Measurements from ENCODE around the gene GATD1. TPM values are rescaled to one million over a fixed set of nuclear protein-coding genes. Genes with fewer than 3 reads are reported as not detected.

Gene GATD1, protein sequence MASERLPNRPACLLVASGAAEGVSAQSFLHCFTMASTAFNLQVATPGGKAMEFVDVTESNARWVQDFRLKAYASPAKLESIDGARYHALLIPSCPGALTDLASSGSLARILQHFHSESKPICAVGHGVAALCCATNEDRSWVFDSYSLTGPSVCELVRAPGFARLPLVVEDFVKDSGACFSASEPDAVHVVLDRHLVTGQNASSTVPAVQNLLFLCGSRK
- 10 to 100 TPM in 2 of 4 donors, 1 to 10 TPM in 2; 3.5 to 10.6 (median 9.4) TPM for total RNA-seq

DNA sequence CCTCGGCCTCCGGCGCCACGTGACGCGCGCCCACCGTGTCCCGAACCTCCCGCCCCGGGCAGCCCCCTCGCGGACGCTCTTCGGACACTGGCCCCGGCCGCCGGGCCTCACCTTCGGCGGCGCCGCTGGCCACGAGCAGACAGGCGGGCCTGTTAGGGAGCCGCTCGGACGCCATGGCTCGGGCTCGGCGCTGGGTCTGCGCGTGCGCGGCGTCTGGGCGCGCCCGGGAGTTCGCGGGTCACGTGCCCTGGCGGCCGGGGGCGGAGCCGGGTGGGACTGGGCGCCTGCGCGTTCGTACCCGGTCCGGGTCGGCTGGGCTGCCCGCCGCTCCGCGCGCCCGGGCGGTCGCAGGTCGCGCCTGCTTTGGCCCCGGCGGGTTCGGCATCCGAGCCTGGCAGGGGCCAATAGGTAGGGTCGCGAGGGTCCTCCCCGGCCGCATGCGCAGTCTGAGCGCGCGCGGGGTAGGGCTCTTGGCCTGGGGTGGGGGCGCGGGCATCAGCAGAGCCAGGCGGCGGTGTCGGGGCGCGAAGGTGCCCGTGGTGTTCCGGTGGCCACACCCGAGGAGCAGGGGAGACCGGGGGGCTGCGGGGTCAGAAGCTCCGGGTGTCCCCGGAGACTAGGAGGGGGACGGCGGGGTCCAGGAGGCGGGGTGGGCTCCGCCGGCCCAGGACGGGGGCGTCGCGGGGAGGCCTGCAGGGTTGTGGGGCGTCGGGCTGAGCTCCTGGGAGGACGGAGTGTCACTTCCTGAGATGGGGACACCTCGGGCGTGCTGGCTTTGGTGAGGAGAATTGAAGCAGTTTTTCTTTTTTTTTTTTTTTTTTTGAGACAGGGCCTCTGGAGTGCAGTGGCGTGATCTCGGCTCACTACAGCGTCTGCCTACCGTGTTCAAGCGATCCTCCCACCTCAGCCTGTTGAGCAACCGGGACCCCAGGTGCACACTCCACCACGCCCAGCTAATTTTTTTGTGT lies at the start of gene GATD1:
Gene GATD1, minus strand, starts transcription at position 200 of the 968 bp plus-strand sequence. Its CDS starts 25 bp downstream, at position 175.
- Histone ChIP-seq H3K36me3 (no peaks in the 10 kb centered on the region), H3K27me3 (no peaks in the 10 kb centered on the region), H3K27ac (peak within 1 kb of the TSS; percentile 84 to 92 (median 89)), H3K4me3 (peak within 1 kb of the TSS; percentile 77 to 98 (median 96)), H3K9me3 (no peaks in the 10 kb centered on the region), H3K4me1 (peaks cover 17 to 29% of the 10 kb centered on the region in 2 donors)
- intact Hi-C loops (cut with DNase I; ENCODE audit: low total_unique reads): loop anchor here (1.0 kb wide), 1 partner anchor 30 kb away; the partner anchor contains the start of gene TALDO1
- in situ Hi-C loops (cut with MboI; ENCODE audit: low sequenced_read_pairs in 4 of 4): no loop called here
- ATAC-seq: peak; percentile 92 to 93
- peak; percentile 86 to 92 for TF ChIP-seq POLR2A (IDR thresholded peaks at IDR 0.05)
- TF ChIP-seq, protein P1, sequence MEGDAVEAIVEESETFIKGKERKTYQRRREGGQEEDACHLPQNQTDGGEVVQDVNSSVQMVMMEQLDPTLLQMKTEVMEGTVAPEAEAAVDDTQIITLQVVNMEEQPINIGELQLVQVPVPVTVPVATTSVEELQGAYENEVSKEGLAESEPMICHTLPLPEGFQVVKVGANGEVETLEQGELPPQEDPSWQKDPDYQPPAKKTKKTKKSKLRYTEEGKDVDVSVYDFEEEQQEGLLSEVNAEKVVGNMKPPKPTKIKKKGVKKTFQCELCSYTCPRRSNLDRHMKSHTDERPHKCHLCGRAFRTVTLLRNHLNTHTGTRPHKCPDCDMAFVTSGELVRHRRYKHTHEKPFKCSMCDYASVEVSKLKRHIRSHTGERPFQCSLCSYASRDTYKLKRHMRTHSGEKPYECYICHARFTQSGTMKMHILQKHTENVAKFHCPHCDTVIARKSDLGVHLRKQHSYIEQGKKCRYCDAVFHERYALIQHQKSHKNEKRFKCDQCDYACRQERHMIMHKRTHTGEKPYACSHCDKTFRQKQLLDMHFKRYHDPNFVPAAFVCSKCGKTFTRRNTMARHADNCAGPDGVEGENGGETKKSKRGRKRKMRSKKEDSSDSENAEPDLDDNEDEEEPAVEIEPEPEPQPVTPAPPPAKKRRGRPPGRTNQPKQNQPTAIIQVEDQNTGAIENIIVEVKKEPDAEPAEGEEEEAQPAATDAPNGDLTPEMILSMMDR (IDR thresholded peaks at IDR 0.05 in 4 of 5, conservative IDR thresholded peaks at IDR 0.05 in 1 of 5): peak in 2 of 5 experiments; percentile 29 to 34
- DNase-seq: peak; percentile 85 to 88

DNA sequence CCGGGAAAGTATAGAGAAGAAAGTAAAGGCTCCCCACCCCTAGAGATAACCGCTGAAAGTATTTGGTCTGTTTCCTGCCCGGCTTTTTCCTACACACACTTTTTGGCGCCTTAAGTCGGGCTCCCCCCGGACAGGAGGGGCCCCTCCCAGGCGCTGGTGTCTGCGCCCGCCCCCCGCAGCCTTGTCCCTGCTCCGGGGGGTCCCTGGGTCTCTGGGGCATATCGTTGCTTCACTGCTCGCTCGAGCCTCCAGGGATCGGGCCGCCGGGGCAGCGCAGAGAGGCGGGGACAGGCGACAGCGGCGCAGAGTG lies 49.5 kb upstream of the GATD1 start:
- no peak for TF ChIP-seq POLR2A (IDR thresholded peaks at IDR 0.05)
- TF ChIP-seq, protein P1 (IDR thresholded peaks at IDR 0.05 in 4 of 5, conservative IDR thresholded peaks at IDR 0.05 in 1 of 5): no peak
- in situ Hi-C loops (cut with MboI; ENCODE audit: low sequenced_read_pairs in 4 of 4) (no loop called here), intact Hi-C loops (cut with DNase I; ENCODE audit: low total_unique reads) (no loop called here)
- no peaks in the 10 kb centered on the region for H3K9me3 ChIP-seq
- H3K27ac ChIP-seq: peak overlapping the region; percentile 15 to 75 (median 68)
- peak overlapping the region; percentile 28 to 51 (median 46) for H3K4me3 ChIP-seq
- peaks cover 12 to 42% of the 10 kb centered on the region in 2 donors for H3K4me1 ChIP-seq
- no peak for DNase-seq
- ATAC-seq: no peak
- H3K36me3 ChIP-seq: peaks cover 0 to 27% of the 10 kb centered on the region in 2 donors
- peaks cover 18 to 40% (median 38%) of the 10 kb centered on the region in 3 donors for H3K27me3 ChIP-seq

DNA sequence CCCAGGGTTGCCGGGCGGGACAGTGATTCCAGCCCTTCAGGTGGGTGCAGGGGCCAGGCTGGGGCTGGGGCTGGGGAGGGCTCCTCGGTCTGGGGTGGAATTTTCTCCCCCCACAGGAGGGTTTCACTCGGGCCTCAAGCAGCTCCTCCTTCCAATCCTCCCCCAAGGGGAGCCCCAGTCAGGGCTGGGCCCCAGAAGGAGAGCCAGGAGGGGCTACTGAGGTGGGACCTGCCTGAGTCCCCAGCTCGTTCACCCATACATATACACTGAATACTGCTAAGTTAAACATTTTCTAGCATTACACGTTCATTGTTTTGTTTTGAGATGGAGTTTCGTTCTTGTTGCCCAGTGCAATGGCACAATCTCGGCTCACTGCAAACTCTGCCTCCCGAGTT lies 48.9 kb upstream of the GATD1 start:
- TF ChIP-seq, protein P1 (IDR thresholded peaks at IDR 0.05 in 4 of 5, conservative IDR thresholded peaks at IDR 0.05 in 1 of 5): no peak
- TF ChIP-seq POLR2A (IDR thresholded peaks at IDR 0.05): no peak
- Histone ChIP-seq H3K27ac (peak overlapping the region in 2 of 4 donors; percentile 68 to 69), H3K9me3 (no peaks in the 10 kb centered on the region), H3K36me3 (peaks cover 0 to 27% of the 10 kb centered on the region in 2 donors), H3K27me3 (peaks cover 18 to 40% (median 36%) of the 10 kb centered on the region in 3 donors), H3K4me3 (no peak overlapping the region), H3K4me1 (peaks cover 18 to 47% of the 10 kb centered on the region in 2 donors)
- in situ Hi-C loops (cut with MboI; ENCODE audit: low sequenced_read_pairs in 4 of 4): no loop called here
- DNase-seq (no peak), ATAC-seq (no peak)
- intact Hi-C loops (cut with DNase I; ENCODE audit: low total_unique reads): no loop called here

DNA sequence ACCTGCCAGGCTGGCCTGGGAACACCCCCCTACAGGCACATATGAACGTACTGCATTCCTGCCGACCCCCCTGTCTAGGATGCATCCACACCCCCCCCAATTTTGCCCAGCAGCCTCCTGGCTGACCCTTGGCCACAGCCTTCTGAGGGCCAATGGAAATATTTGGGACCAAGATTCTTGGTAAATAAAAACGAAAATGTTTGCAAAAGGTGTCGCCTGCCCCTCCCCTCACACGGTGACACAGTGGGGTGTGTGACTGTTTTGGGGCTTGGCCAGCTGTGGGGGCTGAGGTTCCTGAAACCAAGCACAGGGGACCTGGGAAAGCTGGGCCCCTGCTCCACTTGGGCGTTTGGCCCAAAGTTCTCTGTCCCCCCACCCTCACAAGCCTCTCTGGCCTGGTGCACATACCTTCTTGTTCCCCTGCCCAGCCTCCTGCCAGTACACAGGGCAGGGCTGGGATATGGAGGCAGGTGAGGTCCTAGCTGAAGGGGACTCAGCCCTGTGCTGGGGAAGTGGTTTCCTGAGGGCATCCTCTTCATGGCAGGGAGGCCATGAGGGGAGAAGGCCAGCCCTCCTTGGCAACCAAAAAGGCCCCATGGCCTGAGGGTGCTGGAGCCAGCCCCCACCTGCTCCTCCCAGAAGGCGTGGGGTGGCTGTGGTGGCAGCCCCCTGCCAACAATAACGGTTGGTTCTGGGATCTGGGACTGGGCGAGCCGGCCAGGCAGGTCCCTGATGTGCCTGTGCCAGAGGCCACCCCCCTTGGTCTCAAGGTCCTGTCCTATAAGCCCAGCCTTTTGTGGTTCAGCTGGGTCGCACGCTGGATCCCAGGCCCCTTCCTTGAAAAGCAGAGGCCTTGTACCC lies 48.3 kb upstream of the GATD1 start:
- Histone ChIP-seq H3K4me3 (no peak overlapping the region), H3K4me1 (peaks cover 24 to 52% of the 10 kb centered on the region in 2 donors), H3K9me3 (no peaks in the 10 kb centered on the region), H3K36me3 (peaks cover 0 to 27% of the 10 kb centered on the region in 2 donors), H3K27me3 (peaks cover 18 to 37% (median 35%) of the 10 kb centered on the region in 3 donors), H3K27ac (no peak overlapping the region)
- DNase-seq (no peak), ATAC-seq (no peak)
- TF ChIP-seq, protein P1 (IDR thresholded peaks at IDR 0.05 in 4 of 5, conservative IDR thresholded peaks at IDR 0.05 in 1 of 5): no peak
- TF ChIP-seq POLR2A (IDR thresholded peaks at IDR 0.05): no peak
- intact Hi-C loops (cut with DNase I; ENCODE audit: low total_unique reads): no loop called here
- in situ Hi-C loops (cut with MboI; ENCODE audit: low sequenced_read_pairs in 4 of 4): no loop called here
